Measurements from ENCODE around the gene KISS1R. TPM values are rescaled to one million over a fixed set of nuclear protein-coding genes. Genes with fewer than 3 reads are reported as not detected.

KISS1R gene
- total and polyA plus RNA-seq, 2 donors (not counting 1 experiment from before 2014, with no cell fraction given): not detected

- H3K36me3 ChIP-seq (ENCODE audit: control insufficient read depth, insufficient read depth, low read length): peaks cover 5% of the 10 kb centered on the region
- H3K27me3 ChIP-seq (ENCODE audit: control insufficient read depth, insufficient read depth, low read length): no peaks in the 10 kb centered on the region
- H3K4me3 ChIP-seq (replicated peaks in 1 of 4; ENCODE audit: control extremely low read depth in 1 of 4, insufficient read depth in 1 of 4, low read depth in 3 of 4, low read length in 4 of 4): no peak overlapping the region
- peaks cover 18% of the 10 kb centered on the region for H3K4me1 ChIP-seq (ENCODE audit: control insufficient read depth, extremely low read depth, insufficient read depth, low read length)
- no peak overlapping the region for H3K4me2 ChIP-seq (ENCODE audit: extremely low read depth, insufficient read depth, low read length)
- peaks cover 69% of the 10 kb centered on the region for H3K79me2 ChIP-seq (ENCODE audit: control insufficient read depth, insufficient read depth, low read length)
- no peak overlapping the region for H2AFZ ChIP-seq (ENCODE audit: low read length)
- no peak for DNase-seq (ENCODE audit: low read depth in 2 of 2)
- H3K27ac ChIP-seq (ENCODE audit: insufficient read depth, low read length): peak overlapping the region; percentile 22
- H3K9ac ChIP-seq (ENCODE audit: insufficient read depth, low read length): no peak overlapping the region
- no peak for TF ChIP-seq EZH2 (IDR thresholded peaks at IDR 0.05; ENCODE audit: low read length, missing control alignments)
- TF ChIP-seq CTCF (conservative IDR thresholded peaks at IDR 0.05 in 1 of 2, IDR thresholded peaks at IDR 0.05 in 1 of 2; ENCODE audit: low read depth in 1 of 2, low read length in 2 of 2): no peak
- no peaks in the 10 kb centered on the region for H3K9me3 ChIP-seq (ENCODE audit: control insufficient read depth, insufficient read depth, low read depth, low read length)
- no peaks in the 10 kb centered on the region for H4K20me1 ChIP-seq (ENCODE audit: control insufficient read depth, extremely low read depth, insufficient read depth, low read length)
Measured at GRCh38 chr19:939922-940321, 22.8 kb downstream of the KISS1R start.

GRCh38 chr19:940591-941291 is 23.6 kb downstream of the KISS1R start:
- Histone ChIP-seq H3K27ac (ENCODE audit: insufficient read depth, low read length) (peak overlapping the region; percentile 72), H3K4me3 (replicated peaks in 1 of 4; ENCODE audit: control extremely low read depth in 1 of 4, insufficient read depth in 1 of 4, low read depth in 3 of 4, low read length in 4 of 4) (peak overlapping the region in 1 of 4 experiments; percentile 38), H3K4me2 (ENCODE audit: extremely low read depth, insufficient read depth, low read length) (peak overlapping the region; percentile 76), H2AFZ (ENCODE audit: low read length) (no peak overlapping the region), H3K27me3 (ENCODE audit: control insufficient read depth, insufficient read depth, low read length) (no peaks in the 10 kb centered on the region), H3K9ac (ENCODE audit: insufficient read depth, low read length) (peak overlapping the region; percentile 42), H3K36me3 (ENCODE audit: control insufficient read depth, insufficient read depth, low read length) (peaks cover 3% of the 10 kb centered on the region), H4K20me1 (ENCODE audit: control insufficient read depth, extremely low read depth, insufficient read depth, low read length) (no peaks in the 10 kb centered on the region), H3K79me2 (ENCODE audit: control insufficient read depth, insufficient read depth, low read length) (peaks cover 71% of the 10 kb centered on the region), H3K9me3 (ENCODE audit: control insufficient read depth, insufficient read depth, low read depth, low read length) (no peaks in the 10 kb centered on the region), H3K4me1 (ENCODE audit: control insufficient read depth, extremely low read depth, insufficient read depth, low read length) (peaks cover 16% of the 10 kb centered on the region)
- TF ChIP-seq CTCF (conservative IDR thresholded peaks at IDR 0.05 in 1 of 2, IDR thresholded peaks at IDR 0.05 in 1 of 2; ENCODE audit: low read depth in 1 of 2, low read length in 2 of 2): no peak
- TF ChIP-seq EZH2 (IDR thresholded peaks at IDR 0.05; ENCODE audit: low read length, missing control alignments): no peak
- peak; percentile 65 to 91 for DNase-seq (ENCODE audit: low read depth in 2 of 2)

- Histone ChIP-seq H3K36me3 (ENCODE audit: control insufficient read depth, insufficient read depth, low read length) (peaks cover 3% of the 10 kb centered on the region), H3K4me3 (replicated peaks in 1 of 4; ENCODE audit: control extremely low read depth in 1 of 4, insufficient read depth in 1 of 4, low read depth in 3 of 4, low read length in 4 of 4) (peak overlapping the region in 2 of 4 experiments; percentile 19 to 38), H2AFZ (ENCODE audit: low read length) (no peak overlapping the region), H3K4me2 (ENCODE audit: extremely low read depth, insufficient read depth, low read length) (peak overlapping the region; percentile 76), H3K27me3 (ENCODE audit: control insufficient read depth, insufficient read depth, low read length) (no peaks in the 10 kb centered on the region), H4K20me1 (ENCODE audit: control insufficient read depth, extremely low read depth, insufficient read depth, low read length) (no peaks in the 10 kb centered on the region), H3K4me1 (ENCODE audit: control insufficient read depth, extremely low read depth, insufficient read depth, low read length) (peaks cover 16% of the 10 kb centered on the region), H3K27ac (ENCODE audit: insufficient read depth, low read length) (peak overlapping the region; percentile 72), H3K79me2 (ENCODE audit: control insufficient read depth, insufficient read depth, low read length) (peaks cover 68% of the 10 kb centered on the region), H3K9ac (ENCODE audit: insufficient read depth, low read length) (peak overlapping the region; percentile 33), H3K9me3 (ENCODE audit: control insufficient read depth, insufficient read depth, low read depth, low read length) (no peaks in the 10 kb centered on the region)
- no peak for DNase-seq (ENCODE audit: low read depth in 2 of 2)
- TF ChIP-seq CTCF (conservative IDR thresholded peaks at IDR 0.05 in 1 of 2, IDR thresholded peaks at IDR 0.05 in 1 of 2; ENCODE audit: low read depth in 1 of 2, low read length in 2 of 2) (no peak), EZH2 (IDR thresholded peaks at IDR 0.05; ENCODE audit: low read length, missing control alignments) (no peak)
Measured at GRCh38 chr19:941292-942132, 24.4 kb downstream of the KISS1R start.

Measured in fibroblast of lung (primary cell).